HEK293 (cell line): ENCODE results near the gene SOX13.

ENCODE experiments used
- GLIS2 ChIP-seq: fragments of 450-650 bp; formaldehyde crosslinking; IDR thresholded peaks from 2 replicates; pipeline ENCODE4 v1.5.1; 2016; ENCODE audit warnings: missing biosample characterization, missing genetic modification characterization
- SCRT2 ChIP-seq: fragments of 450-650 bp; formaldehyde crosslinking; IDR thresholded peaks from 2 replicates; pipeline ENCODE4 v1.5.1; 2016; ENCODE audit warnings: missing biosample characterization, missing genetic modification characterization
- SP2 ChIP-seq: fragments of 450-650 bp; formaldehyde crosslinking; IDR thresholded peaks from 2 replicates; pipeline ENCODE4 v1.5.1; 2016; ENCODE audit warnings: missing biosample characterization, missing genetic modification characterization
- SP3 ChIP-seq: fragments of 450-650 bp; formaldehyde crosslinking; IDR thresholded peaks from 2 replicates; pipeline ENCODE4 v1.5.1; 2016; ENCODE audit warnings: missing biosample characterization, missing genetic modification characterization
- ZFP3 ChIP-seq: fragments of 450-650 bp; formaldehyde crosslinking; IDR thresholded peaks from 2 replicates; pipeline ENCODE4 v1.5.1; 2016; ENCODE audit warnings: low read depth, missing biosample characterization, missing genetic modification characterization
- ZNF138 ChIP-seq: fragments of 450-650 bp; formaldehyde crosslinking; IDR thresholded peaks from 2 replicates; pipeline ENCODE4 v1.5.1; 2016; ENCODE audit warnings: missing biosample characterization, missing genetic modification characterization, borderline replicate concordance
- ZNF221 ChIP-seq: fragments of 450-650 bp; formaldehyde crosslinking; IDR thresholded peaks from 2 replicates; pipeline ENCODE4 v1.5.1; 2017; ENCODE audit warnings: missing biosample characterization, missing genetic modification characterization, borderline replicate concordance
- ZNF324 ChIP-seq: fragments of 450-650 bp; formaldehyde crosslinking; IDR thresholded peaks from 2 replicates; pipeline ENCODE4 v1.5.1; 2016; ENCODE audit warnings: missing biosample characterization, missing genetic modification characterization
- ZNF341 ChIP-seq: fragments of 450-650 bp; formaldehyde crosslinking; IDR thresholded peaks from 2 replicates; pipeline ENCODE4; 2016; ENCODE audit warnings: low read depth, missing biosample characterization, missing genetic modification characterization
- ZNF433 ChIP-seq: fragments of 450-650 bp; formaldehyde crosslinking; IDR thresholded peaks from 2 replicates; pipeline ENCODE4 v1.5.1; 2016; ENCODE audit warnings: missing biosample characterization, missing genetic modification characterization, low read depth
- ZNF488 ChIP-seq: fragments of 450-650 bp; formaldehyde crosslinking; IDR thresholded peaks from 2 replicates; pipeline ENCODE4 v1.5.1; 2016; ENCODE audit warnings: missing biosample characterization, missing genetic modification characterization
- ZNF501 ChIP-seq: fragments of 450-650 bp; formaldehyde crosslinking; IDR thresholded peaks from 2 replicates; pipeline ENCODE4 v1.5.1; 2016; ENCODE audit warnings: missing biosample characterization, missing genetic modification characterization
- ZNF548 ChIP-seq: fragments of 450-650 bp; formaldehyde crosslinking; IDR thresholded peaks from 2 replicates; pipeline ENCODE4 v1.5.1; 2016; ENCODE audit warnings: missing biosample characterization, missing genetic modification characterization
- ZNF560 ChIP-seq: fragments of 450-650 bp; formaldehyde crosslinking; IDR thresholded peaks from 2 replicates; pipeline ENCODE4 v1.5.1; 2017; ENCODE audit warnings: missing biosample characterization, missing genetic modification characterization, borderline replicate concordance
- ZNF561 ChIP-seq: fragments of 450-650 bp; IDR thresholded peaks from 2 replicates; pipeline ENCODE4 v1.5.1; 2018; ENCODE audit warnings: missing biosample characterization, missing genetic modification characterization, borderline replicate concordance
- ZNF692 ChIP-seq: fragments of 450-650 bp; formaldehyde crosslinking; IDR thresholded peaks from 2 replicates; pipeline ENCODE4 v1.5.1; 2016; ENCODE audit warnings: missing biosample characterization, missing genetic modification characterization
- ZNF704 ChIP-seq: fragments of 450-650 bp; formaldehyde crosslinking; IDR thresholded peaks from 2 replicates; pipeline ENCODE4 v1.5.1; 2016; ENCODE audit warnings: missing biosample characterization, missing genetic modification characterization
- ZNF707 ChIP-seq: fragments of 450-650 bp; formaldehyde crosslinking; IDR thresholded peaks from 2 replicates; pipeline ENCODE4 v1.5.1; 2016; ENCODE audit warnings: missing biosample characterization, missing genetic modification characterization
- ZNF837 ChIP-seq: fragments of 450-650 bp; formaldehyde crosslinking; IDR thresholded peaks from 2 replicates; pipeline ENCODE4 v1.5.1; 2016; ENCODE audit warnings: missing biosample characterization, missing genetic modification characterization
- ZSCAN18 ChIP-seq: fragments of 450-650 bp; formaldehyde crosslinking; IDR thresholded peaks from 2 replicates; pipeline ENCODE4 v1.5.1; 2016; ENCODE audit warnings: missing biosample characterization, missing genetic modification characterization
- ZSCAN4 ChIP-seq: fragments of 450-650 bp; formaldehyde crosslinking; IDR thresholded peaks from 2 replicates; pipeline ENCODE4 v1.5.1; 2017; ENCODE audit warnings: missing biosample characterization, missing genetic modification characterization
- TF ChIP-seq, protein P1 (sequence below): fragments of 450-650 bp; formaldehyde crosslinking; IDR thresholded peaks from 2 replicates; pipeline ENCODE4 v1.5.1; 2016; ENCODE audit warnings: missing biosample characterization, missing genetic modification characterization
- TF ChIP-seq, protein P2 (sequence below): fragments of 450-650 bp; formaldehyde crosslinking; IDR thresholded peaks from 2 replicates; pipeline ENCODE4 v1.5.1; 2016; ENCODE audit warnings: missing biosample characterization, missing genetic modification characterization

The SOX13 gene

GRCh38 chr1:204151552-204152309 is 78.8 kb downstream of the SOX13 start, which contains the start of gene ETNK2 (continued):
- TF ChIP-seq ZNF704 (tag by site-specific recombination) (no peak), ZNF837 (tag by site-specific recombination) (no peak), GLIS2 (tag by site-specific recombination) (peak; percentile 83), ZNF560 (tag by site-specific recombination) (no peak), ZNF433 (tag by site-specific recombination) (no peak), ZNF324 (tag by site-specific recombination) (no peak), ZNF561 (tag by site-specific recombination) (peak; percentile 75), SP3 (tag by site-specific recombination) (peak; percentile 54; the same call in 1 of the 2 replicates), ZNF488 (tag by site-specific recombination) (no peak), ZSCAN4 (tag by site-specific recombination) (no peak), ZNF138 (tag by site-specific recombination) (no peak), SP2 (tag by site-specific recombination) (peak; percentile 8; the same call in 1 of the 2 replicates), ZNF707 (tag by site-specific recombination) (no peak), ZNF221 (tag by site-specific recombination) (no peak), ZNF501 (0 out of 2 replicates have a peak, but pooled peaks have one; percentile 23), ZNF692 (tag by site-specific recombination) (peak; percentile 13; the same call in 1 of the 2 replicates), ZFP3 (tag by site-specific recombination) (no peak), ZSCAN18 (tag by site-specific recombination) (no peak), SCRT2 (tag by site-specific recombination) (no peak), ZNF341 (tag by site-specific recombination) (peak; percentile 66), ZNF548 (tag by site-specific recombination) (no peak)
- TF ChIP-seq, protein P1, sequence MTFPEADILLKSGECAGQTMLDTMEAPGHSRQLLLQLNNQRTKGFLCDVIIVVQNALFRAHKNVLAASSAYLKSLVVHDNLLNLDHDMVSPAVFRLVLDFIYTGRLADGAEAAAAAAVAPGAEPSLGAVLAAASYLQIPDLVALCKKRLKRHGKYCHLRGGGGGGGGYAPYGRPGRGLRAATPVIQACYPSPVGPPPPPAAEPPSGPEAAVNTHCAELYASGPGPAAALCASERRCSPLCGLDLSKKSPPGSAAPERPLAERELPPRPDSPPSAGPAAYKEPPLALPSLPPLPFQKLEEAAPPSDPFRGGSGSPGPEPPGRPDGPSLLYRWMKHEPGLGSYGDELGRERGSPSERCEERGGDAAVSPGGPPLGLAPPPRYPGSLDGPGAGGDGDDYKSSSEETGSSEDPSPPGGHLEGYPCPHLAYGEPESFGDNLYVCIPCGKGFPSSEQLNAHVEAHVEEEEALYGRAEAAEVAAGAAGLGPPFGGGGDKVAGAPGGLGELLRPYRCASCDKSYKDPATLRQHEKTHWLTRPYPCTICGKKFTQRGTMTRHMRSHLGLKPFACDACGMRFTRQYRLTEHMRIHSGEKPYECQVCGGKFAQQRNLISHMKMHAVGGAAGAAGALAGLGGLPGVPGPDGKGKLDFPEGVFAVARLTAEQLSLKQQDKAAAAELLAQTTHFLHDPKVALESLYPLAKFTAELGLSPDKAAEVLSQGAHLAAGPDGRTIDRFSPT: peak; percentile 66; the same call in 1 of the 2 replicates
- TF ChIP-seq, protein P2, sequence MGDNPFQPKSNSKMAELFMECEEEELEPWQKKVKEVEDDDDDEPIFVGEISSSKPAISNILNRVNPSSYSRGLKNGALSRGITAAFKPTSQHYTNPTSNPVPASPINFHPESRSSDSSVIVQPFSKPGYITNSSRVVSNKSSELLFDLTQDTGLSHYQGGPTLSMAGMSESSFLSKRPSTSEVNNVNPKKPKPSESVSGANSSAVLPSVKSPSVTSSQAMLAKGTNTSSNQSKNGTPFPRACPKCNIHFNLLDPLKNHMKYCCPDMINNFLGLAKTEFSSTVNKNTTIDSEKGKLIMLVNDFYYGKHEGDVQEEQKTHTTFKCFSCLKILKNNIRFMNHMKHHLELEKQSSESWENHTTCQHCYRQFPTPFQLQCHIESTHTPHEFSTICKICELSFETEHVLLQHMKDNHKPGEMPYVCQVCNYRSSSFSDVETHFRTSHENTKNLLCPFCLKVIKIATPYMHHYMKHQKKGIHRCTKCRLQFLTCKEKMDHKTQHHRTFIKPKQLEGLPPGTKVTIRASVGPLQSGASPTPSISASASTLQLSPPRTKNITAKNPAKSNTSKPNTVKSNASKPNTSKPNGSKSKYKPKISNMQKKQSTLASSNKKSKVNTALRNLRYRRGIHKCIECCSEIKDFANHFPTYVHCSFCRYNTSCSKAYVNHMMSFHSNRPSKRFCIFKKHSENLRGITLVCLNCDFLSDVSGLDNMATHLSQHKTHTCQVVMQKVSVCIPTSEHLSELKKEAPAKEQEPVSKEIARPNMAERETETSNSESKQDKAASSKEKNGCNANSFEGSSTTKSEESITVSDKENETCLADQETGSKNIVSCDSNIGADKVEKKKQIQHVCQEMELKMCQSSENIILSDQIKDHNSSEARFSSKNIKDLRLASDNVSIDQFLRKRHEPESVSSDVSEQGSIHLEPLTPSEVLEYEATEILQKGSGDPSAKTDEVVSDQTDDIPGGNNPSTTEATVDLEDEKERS (tag by site-specific recombination): no peak
